Activated CD8-positive, alpha-beta memory T cell treated with anti-CD3 and anti-CD28 coated beads, Interleukin-2, amount 50 U/mL, for 24 hours (primary cell): ENCODE measurements around the gene TTC31.

Experiments
- DNase-seq: peaks from one replicate; pipeline ENCODE4 v3.0.0-alpha.2; 2020; ENCODE audit errors: extremely low read depth

The TTC31 gene

GRCh38 chr2:74503506-74504475, 20.9 kb downstream of the TTC31 start:
- DNase-seq: no peak

GRCh38 chr2:74504591-74504990, 21.7 kb downstream of the TTC31 start:
- DNase-seq: no peak

- DNase-seq: no peak
These were observed 22.8 kb downstream of the TTC31 start for GRCh38 chr2:74505448-74506246.

- DNase-seq: peak; percentile 94
These were observed 24.5 kb downstream of the TTC31 start, which contains the start of gene PCGF1 for GRCh38 chr2:74507145-74507925. Gene PCGF1, minus strand, starts transcription at chr2:74507695. Its CDS starts 27 bp downstream, at chr2:74507668.

- DNase-seq: no peak
These were observed 25.1 kb downstream of the TTC31 start for GRCh38 chr2:74507926-74508520.

- DNase-seq: no peak
These were observed 27.4 kb downstream of the TTC31 start for GRCh38 chr2:74510272-74510671.

- no peak for DNase-seq
These were observed 28.5 kb downstream of the TTC31 start for GRCh38 chr2:74511104-74511989.

- no peak for DNase-seq
These were observed 30.1 kb downstream of the TTC31 start for GRCh38 chr2:74512744-74513604.

- no peak for DNase-seq
These were observed 30.9 kb downstream of the TTC31 start for GRCh38 chr2:74513605-74514367.

- no peak for DNase-seq
These were observed 31.7 kb downstream of the TTC31 start, which contains the start of gene TLX2 for GRCh38 chr2:74514368-74515270. Gene TLX2, plus strand, starts transcription at chr2:74514450. Its CDS starts 357 bp downstream, at chr2:74514807.

GRCh38 chr2:74515271-74515980, 32.5 kb downstream of the TTC31 start:
- no peak for DNase-seq

GRCh38 chr2:74515981-74516633, 33.2 kb downstream of the TTC31 start:
- DNase-seq: peak; percentile 43

- no peak for DNase-seq
These were observed 33.8 kb downstream of the TTC31 start for GRCh38 chr2:74516650-74517049.

GRCh38 chr2:74522516-74522915, 39.6 kb downstream of the TTC31 start:
- no peak for DNase-seq

- no peak for DNase-seq
These were observed 41.1 kb downstream of the TTC31 start for GRCh38 chr2:74524005-74524404.
